Stimulated activated CD8-positive, alpha-beta memory T cell treated with anti-CD3 and anti-CD28 coated beads, Interleukin-7, amount 100 ng/mL, for 1 hour (primary cell): ENCODE data around the gene PDCD6IP.
"Not testable (repeated sequence)": the region's sequence is repeated elsewhere in the genome, so short reads cannot be mapped to it uniquely, and the experiment has no call there.

Experiments used
- DNase-seq, 2 donors: peaks; one replicate each; pipeline ENCODE4 v3.0.0-alpha.2; 2020; ENCODE audit warnings: low read depth in 2 of 2

PDCD6IP gene

GRCh38 chr3:33798418-33799201 is at the start of gene PDCD6IP:
PDCD6IP (plus strand) TSS chr3:33798630; CDS start chr3:33798729, 99 bp downstream.
- DNase-seq: peak; percentile 75 to 76

GRCh38 chr3:33749546-33750210 is 48.8 kb upstream of the PDCD6IP start:
- no peak for DNase-seq

GRCh38 chr3:33750211-33750548 is 48.2 kb upstream of the PDCD6IP start:
- DNase-seq: no peak

GRCh38 chr3:33751336-33751735 is 47.1 kb upstream of the PDCD6IP start:
- DNase-seq: no peak

GRCh38 chr3:33754391-33754790 is 44.0 kb upstream of the PDCD6IP start:
- not testable (repeated sequence) for DNase-seq

- no peak for DNase-seq
These were observed 40.1 kb upstream of the PDCD6IP start for GRCh38 chr3:33758281-33758680.

GRCh38 chr3:33758864-33759263 is 39.6 kb upstream of the PDCD6IP start:
- DNase-seq: no peak

- DNase-seq: no peak
These were observed 29.7 kb upstream of the PDCD6IP start for GRCh38 chr3:33768578-33769330.

GRCh38 chr3:33773637-33774036 is 24.8 kb upstream of the PDCD6IP start:
- no peak for DNase-seq

- no peak for DNase-seq
These were observed 23.1 kb upstream of the PDCD6IP start for GRCh38 chr3:33775363-33775762.

- DNase-seq: no peak
These were observed 20.4 kb upstream of the PDCD6IP start for GRCh38 chr3:33777996-33778395.

GRCh38 chr3:33779751-33780150 is 18.7 kb upstream of the PDCD6IP start:
- no peak for DNase-seq

GRCh38 chr3:33781413-33781812 is 17.0 kb upstream of the PDCD6IP start:
- DNase-seq: not testable (repeated sequence)

GRCh38 chr3:33786565-33787327 is 11.7 kb upstream of the PDCD6IP start:
- DNase-seq: no peak

- DNase-seq: peak; percentile 13 to 23
These were observed 11.0 kb upstream of the PDCD6IP start for GRCh38 chr3:33787328-33788009.

GRCh38 chr3:33789183-33789954 is 9.1 kb upstream of the PDCD6IP start:
- no peak for DNase-seq

- no peak for DNase-seq
These were observed 8.3 kb upstream of the PDCD6IP start for GRCh38 chr3:33790091-33790490.

GRCh38 chr3:33791477-33792166 is 6.8 kb upstream of the PDCD6IP start:
- no peak for DNase-seq

GRCh38 chr3:33792167-33792892 is 6.1 kb upstream of the PDCD6IP start:
- DNase-seq: no peak
